Measurements from ENCODE around the gene THRB. TPM values are rescaled to one million over a fixed set of nuclear protein-coding genes. Genes with fewer than 3 reads are reported as not detected.

Gene THRB
- total RNA-seq, 1 experiment from 2014 or later, result 9.7 TPM

GRCh38 chr3:24299246-24299805 is 195.3 kb downstream of the THRB start:
- peaks cover 24% of the 10 kb centered on the region for H3K4me1 ChIP-seq (replicated peaks; ENCODE audit: insufficient read depth)
- POLR2A ChIA-PET (ENCODE audit: unreplicated experiment), result no interaction called here

DNA sequence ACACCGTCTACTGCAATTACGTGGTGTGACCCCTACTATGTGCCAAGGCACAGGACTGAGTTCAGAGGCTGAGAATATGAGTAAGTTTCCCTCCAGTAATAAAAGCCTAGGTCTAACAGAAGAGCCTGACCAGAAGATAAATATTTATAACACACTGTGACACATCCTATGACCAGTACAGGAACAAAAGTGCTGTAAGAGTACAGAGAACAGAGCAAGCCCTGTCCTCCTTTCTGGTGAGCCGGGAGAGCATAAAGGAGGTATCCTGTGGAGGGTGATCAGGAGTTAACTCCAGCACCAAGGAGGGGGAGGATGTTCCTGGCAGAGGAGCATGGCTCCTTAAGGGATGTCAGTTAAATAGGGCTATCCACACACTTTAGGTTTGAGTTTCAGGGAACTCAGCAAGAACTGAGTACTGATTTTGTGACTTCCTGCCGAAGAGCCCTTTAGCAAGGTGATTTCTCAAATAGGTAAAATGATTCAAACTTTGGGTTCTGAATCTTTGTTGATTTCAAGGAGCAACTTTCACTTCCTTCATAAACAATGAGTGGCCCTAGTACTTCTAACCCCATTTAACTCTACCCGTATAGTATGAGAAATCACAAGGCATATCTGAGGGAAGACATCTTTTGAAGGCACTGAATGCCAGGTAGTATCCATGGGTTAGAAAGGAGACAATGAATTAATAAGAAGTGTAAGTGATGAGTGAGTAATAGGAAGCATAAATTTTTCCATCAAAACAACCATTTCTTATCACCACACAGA is 198.0 kb downstream of the THRB start:
- Histone ChIP-seq H3K36me3 (ENCODE audit: low read depth) (0 out of 2 replicates have a peak, but pooled peaks cover 4% of the 10 kb centered on the region), H3K4me2 (no peak overlapping the region), H3K27ac (no peak overlapping the region), H3K9me2 (ENCODE audit: insufficient read depth) (no peaks in the 10 kb centered on the region; the same call in 1 of the 2 replicates), H3K9me3 (ENCODE audit: insufficient read depth, low read depth) (peaks cover 2% of the 10 kb centered on the region; the same call in 1 of the 2 replicates), H3K79me2 (ENCODE audit: low read depth) (no peaks in the 10 kb centered on the region), H3K4me1 (replicated peaks; ENCODE audit: insufficient read depth) (peaks cover 24% of the 10 kb centered on the region), H3K27me3 (ENCODE audit: insufficient read depth, low read depth) (no peaks in the 10 kb centered on the region), H3F3A (ENCODE audit: insufficient read depth, low read depth) (peaks cover 21% of the 10 kb centered on the region), H2AFZ (no peak overlapping the region), H3K4me3 (no peak overlapping the region), H4K20me1 (ENCODE audit: insufficient read depth) (no peaks in the 10 kb centered on the region)
- ChIA-PET CTCF (no interaction called here), POLR2A (ENCODE audit: unreplicated experiment) (no interaction called here)
- TF ChIP-seq EZH2 (IDR thresholded peaks at IDR 0.05; ENCODE audit: low read depth) (no peak), CTCF (conservative IDR thresholded peaks at IDR 0.05) (no peak)
- BruUV-seq (replicated peaks), result no TSS peak
- no peak for DNase-seq
- intact Hi-C loops (cut with micrococcal nuclease; ENCODE audit: unreplicated experiment), result no loop called here

More at GRCh38 chr3:24299246-24299805, 195.3 kb downstream of the THRB start:
- H2AFZ ChIP-seq, result no peak overlapping the region
- H3K36me3 ChIP-seq (ENCODE audit: low read depth), result 0 out of 2 replicates have a peak, but pooled peaks cover 4% of the 10 kb centered on the region
- CTCF ChIA-PET, result interaction anchor here (0.5 kb wide), 1 partner anchor 384 kb away, joined by 4 read pairs; no protein-coding TSS in a partner anchor
- intact Hi-C loops (cut with micrococcal nuclease; ENCODE audit: unreplicated experiment), result loop anchor here (1.0 kb wide), 1 partner anchor 143 kb away; no protein-coding TSS in a partner anchor
- DNase-seq, result no peak
- H4K20me1 ChIP-seq (ENCODE audit: insufficient read depth), result no peaks in the 10 kb centered on the region
- TF ChIP-seq EZH2 (IDR thresholded peaks at IDR 0.05; ENCODE audit: low read depth), result no peak
- TF ChIP-seq CTCF (conservative IDR thresholded peaks at IDR 0.05), result no peak
- H3K4me2 ChIP-seq, result peak overlapping the region; percentile 24
- no TSS peak for BruUV-seq (replicated peaks)
- 0 out of 2 replicates have a peak, but pooled peaks cover 5% of the 10 kb centered on the region for H3K9me3 ChIP-seq (ENCODE audit: insufficient read depth, low read depth)
- no peaks in the 10 kb centered on the region for H3K27me3 ChIP-seq (ENCODE audit: insufficient read depth, low read depth)
- H3K27ac ChIP-seq, result peak overlapping the region; percentile 72
- no peak overlapping the region; the same call in 1 of the 2 replicates for H3K4me3 ChIP-seq
- no peaks in the 10 kb centered on the region; the same call in 1 of the 2 replicates for H3K9me2 ChIP-seq (ENCODE audit: insufficient read depth)
- H3F3A ChIP-seq (ENCODE audit: insufficient read depth, low read depth), result peaks cover 21% of the 10 kb centered on the region
- no peaks in the 10 kb centered on the region for H3K79me2 ChIP-seq (ENCODE audit: low read depth)

- CTCF ChIA-PET, result no interaction called here
- no peak for DNase-seq
- Histone ChIP-seq H4K20me1 (ENCODE audit: insufficient read depth) (no peaks in the 10 kb centered on the region), H3F3A (ENCODE audit: insufficient read depth, low read depth) (peaks cover 5% of the 10 kb centered on the region; the same call in 1 of the 2 replicates), H3K9me2 (ENCODE audit: insufficient read depth) (no peaks in the 10 kb centered on the region), H3K27ac (no peak overlapping the region), H3K79me2 (ENCODE audit: low read depth) (no peaks in the 10 kb centered on the region), H3K9me3 (ENCODE audit: insufficient read depth, low read depth) (no peaks in the 10 kb centered on the region; the same call in 1 of the 2 replicates), H3K4me2 (no peak overlapping the region), H3K4me1 (replicated peaks; ENCODE audit: insufficient read depth) (peaks cover 1% of the 10 kb centered on the region), H3K4me3 (no peak overlapping the region), H2AFZ (no peak overlapping the region), H3K27me3 (ENCODE audit: insufficient read depth, low read depth) (no peaks in the 10 kb centered on the region), H3K36me3 (ENCODE audit: low read depth) (0 out of 2 replicates have a peak, but pooled peaks cover 4% of the 10 kb centered on the region)
- POLR2A ChIA-PET (ENCODE audit: unreplicated experiment), result no interaction called here
- TF ChIP-seq CTCF (conservative IDR thresholded peaks at IDR 0.05), result no peak
- no peak for TF ChIP-seq EZH2 (IDR thresholded peaks at IDR 0.05; ENCODE audit: low read depth)
- BruUV-seq (replicated peaks), result no TSS peak
- intact Hi-C loops (cut with micrococcal nuclease; ENCODE audit: unreplicated experiment), result no loop called here
These were observed 200.5 kb downstream of the THRB start for GRCh38 chr3:24294150-24294549.
